Neural progenitor cell (in vitro differentiated cells): ENCODE data around the gene IFNG-AS1. TPM values are rescaled to one million over a fixed set of nuclear protein-coding genes. Genes with fewer than 3 reads are reported as not detected.

Source experiments
- DNase-seq: peaks from one replicate; pipeline ENCODE4 v3.0.0-alpha.2; 2016; ENCODE audit warnings: low spot score
- H2AFZ ChIP-seq: fragments of 200-600 bp; sonication (generic); replicated peaks from 2 replicates; pipeline ENCODE4 v1.6.1; 2016; ENCODE audit warnings: antibody characterized with exemption
- H3F3A ChIP-seq: fragments of 200-600 bp; sonication (generic); 2 replicates; pipeline ENCODE4 v1.6.1; 2016; ENCODE audit warnings: antibody characterized with exemption, low read depth
- H3K27ac ChIP-seq: fragments of 200-600 bp; sonication (generic); 2 replicates; pipeline ENCODE4 v1.5.1; 2016; ENCODE audit warnings: mild to moderate bottlenecking
- H3K27me3 ChIP-seq: fragments of 200-600 bp; sonication (generic); 2 replicates; pipeline ENCODE4 v1.6.1; 2016; ENCODE audit warnings: mild to moderate bottlenecking, moderate library complexity
- H3K36me3 ChIP-seq: fragments of 200-600 bp; sonication (generic); 2 replicates; pipeline ENCODE4 v1.5.1; 2016
- H3K4me1 ChIP-seq: fragments of 200-600 bp; sonication (generic); 2 replicates; pipeline ENCODE4 v1.6.1; 2016; ENCODE audit warnings: mixed run types
- H3K4me2 ChIP-seq: fragments of 200-600 bp; sonication (generic); 2 replicates; pipeline ENCODE4 v1.6.1; 2016
- H3K4me3 ChIP-seq: fragments of 200-600 bp; sonication (generic); 2 replicates; pipeline ENCODE4 v1.5.1; 2016
- H3K79me2 ChIP-seq: fragments of 200-600 bp; sonication (generic); 2 replicates; pipeline ENCODE4 v1.6.1; 2016; ENCODE audit warnings: low read depth
- H3K9ac ChIP-seq: fragments of 200-600 bp; sonication (generic); 2 replicates; pipeline ENCODE4 v1.6.1; 2016
- H3K9me3 ChIP-seq: fragments of 200-600 bp; sonication (generic); 2 replicates; pipeline ENCODE4 v1.5.1; 2016; ENCODE audit warnings: low read depth
- H4K20me1 ChIP-seq: fragments of 200-600 bp; sonication (generic); 2 replicates; pipeline ENCODE4 v1.6.1; 2016; ENCODE audit warnings: low read depth
- H3K27ac Mint-ChIP-seq: 3 replicates; pipeline ENCODE4 v1.8.0; 2021; ENCODE audit warnings: mixed read lengths
- H3K27me3 Mint-ChIP-seq: 2 replicates; pipeline ENCODE4 v1.8.0; 2022; ENCODE audit warnings: low read depth, mild to moderate bottlenecking, inconsistent platforms, moderate library complexity, mixed read lengths; ENCODE audit not compliant: insufficient read depth
- H3K36me3 Mint-ChIP-seq: 3 replicates; pipeline ENCODE4 v1.8.0; 2021; ENCODE audit warnings: mixed read lengths
- H3K4me1 Mint-ChIP-seq: 3 replicates; pipeline ENCODE4 v1.8.0; 2021; ENCODE audit warnings: mixed read lengths
- H3K4me3 Mint-ChIP-seq: 3 replicates; pipeline ENCODE4 v1.8.0; 2021; ENCODE audit warnings: mild to moderate bottlenecking, moderate library complexity, mixed read lengths
- H3K9me3 Mint-ChIP-seq: 3 replicates; pipeline ENCODE4 v1.8.0; 2020; ENCODE audit warnings: mixed read lengths
- CTCF ChIP-seq: fragments of 200-600 bp; sonication (generic); IDR thresholded peaks from 2 replicates; pipeline ENCODE4 v1.5.1; 2017; ENCODE audit warnings: antibody characterized with exemption, mild to moderate bottlenecking
- EZH2 ChIP-seq: fragments of 200-600 bp; sonication (generic); IDR thresholded peaks from 2 replicates; pipeline ENCODE4 v1.6.1; 2017; ENCODE audit warnings: antibody characterized with exemption, mild to moderate bottlenecking, moderate library complexity
- EZH2phosphoT487 ChIP-seq: fragments of 200-600 bp; sonication (generic); IDR thresholded peaks from 2 replicates; pipeline ENCODE4 v1.6.1; 2017; ENCODE audit warnings: antibody characterized with exemption
- total RNA-seq: library from RNA; depleted of rRNA; stranded (reverse); fragments of >200 nt; gene quantifications from 2 replicates; pipeline ENCODE4 v1.2.3, GENCODE V29; 2015; ENCODE audit warnings: low replicate concordance

The IFNG-AS1 gene
- total RNA-seq, 1 donor from 2014 or later, result not detected

- DNase-seq, result no peak
- H3K36me3 ChIP-seq, result no peaks in the 10 kb centered on the region
- Mint-ChIP-seq H3K9me3 (no peaks in the 10 kb centered on the region), H3K27me3 (peaks cover 2% of the 10 kb centered on the region), H3K36me3 (no peaks in the 10 kb centered on the region), H3K4me3 (no peak overlapping the region), H3K4me1 (peaks cover 2% of the 10 kb centered on the region), H3K27ac (no peak overlapping the region)
- no peaks in the 10 kb centered on the region for H3K27me3 ChIP-seq
- no peaks in the 10 kb centered on the region for H3F3A ChIP-seq
- H3K9ac ChIP-seq, result no peak overlapping the region
- H3K4me2 ChIP-seq, result no peak overlapping the region
- H3K4me3 ChIP-seq, result no peak overlapping the region
- H3K9me3 ChIP-seq, result no peaks in the 10 kb centered on the region
- H2AFZ ChIP-seq, result no peak overlapping the region
- H3K4me1 ChIP-seq, result peaks cover 4% of the 10 kb centered on the region
- no peak overlapping the region for H3K27ac ChIP-seq
- no peaks in the 10 kb centered on the region for H3K79me2 ChIP-seq
- H4K20me1 ChIP-seq, result no peaks in the 10 kb centered on the region
- TF ChIP-seq EZH2 (no peak), CTCF (no peak), EZH2phosphoT487 (no peak)
Observed at GRCh38 chr12:67942724-67943123, 46.5 kb upstream of the IFNG-AS1 start.

GRCh38 chr12:67943141-67943892, 45.9 kb upstream of the IFNG-AS1 start:
- Histone ChIP-seq H3K4me1 (peaks cover 4% of the 10 kb centered on the region), H3K27me3 (no peaks in the 10 kb centered on the region), H3K27ac (no peak overlapping the region), H3K4me2 (no peak overlapping the region), H3F3A (no peaks in the 10 kb centered on the region), H4K20me1 (no peaks in the 10 kb centered on the region), H3K79me2 (no peaks in the 10 kb centered on the region), H3K36me3 (no peaks in the 10 kb centered on the region), H3K9me3 (no peaks in the 10 kb centered on the region), H3K9ac (no peak overlapping the region), H2AFZ (no peak overlapping the region), H3K4me3 (no peak overlapping the region)
- Mint-ChIP-seq H3K9me3 (no peaks in the 10 kb centered on the region), H3K4me3 (no peak overlapping the region), H3K27me3 (peaks cover 2% of the 10 kb centered on the region), H3K27ac (no peak overlapping the region), H3K4me1 (peaks cover 2% of the 10 kb centered on the region), H3K36me3 (no peaks in the 10 kb centered on the region)
- peak; percentile 80 for DNase-seq
- TF ChIP-seq CTCF (peak; percentile 87), EZH2phosphoT487 (no peak), EZH2 (no peak)

GRCh38 chr12:67944093-67944492, 45.2 kb upstream of the IFNG-AS1 start:
- no peaks in the 10 kb centered on the region for H3K9me3 ChIP-seq
- no peaks in the 10 kb centered on the region for H3K27me3 ChIP-seq
- TF ChIP-seq EZH2, result no peak
- no peak for TF ChIP-seq CTCF
- TF ChIP-seq EZH2phosphoT487, result no peak
- Mint-ChIP-seq H3K27me3 (peaks cover 2% of the 10 kb centered on the region), H3K27ac (no peak overlapping the region), H3K4me1 (peaks cover 2% of the 10 kb centered on the region), H3K9me3 (no peaks in the 10 kb centered on the region), H3K36me3 (no peaks in the 10 kb centered on the region), H3K4me3 (no peak overlapping the region)
- H3K4me1 ChIP-seq, result peaks cover 4% of the 10 kb centered on the region
- H3K79me2 ChIP-seq, result no peaks in the 10 kb centered on the region
- H3K4me2 ChIP-seq, result no peak overlapping the region
- H2AFZ ChIP-seq, result no peak overlapping the region
- H3K27ac ChIP-seq, result no peak overlapping the region
- no peak overlapping the region for H3K4me3 ChIP-seq
- no peaks in the 10 kb centered on the region for H4K20me1 ChIP-seq
- no peaks in the 10 kb centered on the region for H3F3A ChIP-seq
- DNase-seq, result no peak
- no peaks in the 10 kb centered on the region for H3K36me3 ChIP-seq
- H3K9ac ChIP-seq, result no peak overlapping the region
